Measurements from ENCODE around the gene XRCC1. TPM values are rescaled to one million over a fixed set of nuclear protein-coding genes. Genes with fewer than 3 reads are reported as not detected.

Gene XRCC1
- total RNA-seq, 1 experiment from 2014 or later: 37.4 TPM

- Histone ChIP-seq H3K4me3 (replicated peaks in 1 of 2; ENCODE audit: low read depth in 1 of 2, low read length in 2 of 2) (no peak overlapping the region), H3K27ac (ENCODE audit: low read depth, low read length) (no peak overlapping the region), H3K9me3 (ENCODE audit: control insufficient read depth in 1 of 2, insufficient read depth in 1 of 2, low read depth in 1 of 2, low read length in 2 of 2) (no peaks in the 10 kb centered on the region), H2AFZ (ENCODE audit: low read depth, low read length, poor library complexity, severe bottlenecking) (no peak overlapping the region), H4K20me1 (ENCODE audit: insufficient read depth) (no peaks in the 10 kb centered on the region), H3K79me2 (ENCODE audit: insufficient read depth, low read length) (no peaks in the 10 kb centered on the region), H3K9ac (ENCODE audit: low read length) (no peak overlapping the region), H3K4me2 (ENCODE audit: low read length) (no peak overlapping the region), H3K4me1 (ENCODE audit: control insufficient read depth in 1 of 2, insufficient read depth in 2 of 2, low read length in 2 of 2) (peaks cover 9 to 20% of the 10 kb centered on the region in 2 experiments; a peak in 3 of 4 replicates), H3K36me3 (ENCODE audit: control insufficient read depth in 1 of 2, insufficient read depth in 2 of 2, low read length in 2 of 2) (peaks cover 4 to 9% of the 10 kb centered on the region in 2 experiments; a peak in 3 of 4 replicates), H3K9me2 (ENCODE audit: insufficient read depth) (no peaks in the 10 kb centered on the region), H3K27me3 (ENCODE audit: insufficient read depth, low read length) (no peaks in the 10 kb centered on the region)
- BruUV-seq (replicated peaks): no TSS peak
- ChIA-PET POLR2A (no interaction called here), CTCF (no interaction called here), RAD21 (ENCODE audit: low non-redundant PET in 1 of 2, low total read pairs in 2 of 2, uncharacterized antibody in 2 of 2, unreplicated experiment in 2 of 2) (no interaction called here)
- intact Hi-C loops (cut with micrococcal nuclease): no loop called here
- TF ChIP-seq EZH2phosphoT487 (IDR thresholded peaks at IDR 0.05; ENCODE audit: borderline replicate concordance) (no peak), CBX3 (IDR thresholded peaks at IDR 0.05; ENCODE audit: low read depth) (no peak), TCF7L2 (IDR thresholded peaks at IDR 0.05; ENCODE audit: borderline replicate concordance, extremely low read depth, insufficient read depth, insufficient read length) (no peak), CEBPB (IDR thresholded peaks at IDR 0.05; ENCODE audit: low read depth) (no peak), JUND (IDR thresholded peaks at IDR 0.05) (no peak), ZNF274 (IDR thresholded peaks at IDR 0.05; ENCODE audit: low read depth, low read length) (no peak), EZH2 (IDR thresholded peaks at IDR 0.05) (no peak), RAD21 (IDR thresholded peaks at IDR 0.05; ENCODE audit: low read depth) (no peak), SIN3A (IDR thresholded peaks at IDR 0.05; ENCODE audit: low read depth) (no peak), EGR1 (IDR thresholded peaks at IDR 0.05; ENCODE audit: low read depth) (no peak), SRF (IDR thresholded peaks at IDR 0.05; ENCODE audit: low read depth) (no peak), ATF3 (IDR thresholded peaks at IDR 0.05) (no peak)
- ATAC-seq: no peak
- no peak for DNase-seq (ENCODE audit: low read depth, low spot score)
Observed at GRCh38 chr19:43506629-43507028, 68.7 kb downstream of the XRCC1 start.

- ATAC-seq: no peak
- CTCF ChIA-PET: interaction anchor here (2.8 kb wide), 1 partner anchor 59 kb away, joined by 20 read pairs; no protein-coding TSS in a partner anchor
- RAD21 ChIA-PET (ENCODE audit: low non-redundant PET in 1 of 2, low total read pairs in 2 of 2, uncharacterized antibody in 2 of 2, unreplicated experiment in 2 of 2): no interaction called here
- Histone ChIP-seq H3K9me2 (ENCODE audit: insufficient read depth) (no peaks in the 10 kb centered on the region), H3K9ac (ENCODE audit: low read length) (no peak overlapping the region), H3K9me3 (ENCODE audit: control insufficient read depth in 1 of 2, insufficient read depth in 1 of 2, low read depth in 1 of 2, low read length in 2 of 2) (no peaks in the 10 kb centered on the region), H3K27ac (ENCODE audit: low read depth, low read length) (no peak overlapping the region), H3K4me1 (ENCODE audit: control insufficient read depth in 1 of 2, insufficient read depth in 2 of 2, low read length in 2 of 2) (peaks cover 9 to 20% of the 10 kb centered on the region in 2 experiments; a peak in 3 of 4 replicates), H3K4me2 (ENCODE audit: low read length) (no peak overlapping the region), H3K27me3 (ENCODE audit: insufficient read depth, low read length) (no peaks in the 10 kb centered on the region), H3K79me2 (ENCODE audit: insufficient read depth, low read length) (no peaks in the 10 kb centered on the region), H3K4me3 (replicated peaks in 1 of 2; ENCODE audit: low read depth in 1 of 2, low read length in 2 of 2) (no peak overlapping the region), H2AFZ (ENCODE audit: low read depth, low read length, poor library complexity, severe bottlenecking) (no peak overlapping the region), H4K20me1 (ENCODE audit: insufficient read depth) (no peaks in the 10 kb centered on the region), H3K36me3 (ENCODE audit: control insufficient read depth in 1 of 2, insufficient read depth in 2 of 2, low read length in 2 of 2) (peaks cover 4 to 9% of the 10 kb centered on the region in 2 experiments; a peak in 3 of 4 replicates)
- no TSS peak for BruUV-seq (replicated peaks)
- POLR2A ChIA-PET: no interaction called here
- no peak for TF ChIP-seq ZNF274 (IDR thresholded peaks at IDR 0.05; ENCODE audit: low read depth, low read length)
- no peak for TF ChIP-seq REST (IDR thresholded peaks at IDR 0.05; ENCODE audit: low read depth)
- no peak for TF ChIP-seq EGR1 (IDR thresholded peaks at IDR 0.05; ENCODE audit: low read depth)
- no peak for TF ChIP-seq CTCF (IDR thresholded peaks at IDR 0.05 in 2 of 3, conservative IDR thresholded peaks at IDR 0.05 in 1 of 3; ENCODE audit: borderline replicate concordance in 1 of 3, insufficient read depth in 1 of 3, low read depth in 2 of 3, low read length in 2 of 3)
- no peak for TF ChIP-seq FOSL1 (IDR thresholded peaks at IDR 0.05; ENCODE audit: low read depth)
- no peak for TF ChIP-seq POLR2AphosphoS5 (IDR thresholded peaks at IDR 0.05; ENCODE audit: low read depth, low read length)
- no peak for DNase-seq (ENCODE audit: low read depth, low spot score)
- intact Hi-C loops (cut with micrococcal nuclease): no loop called here
Observed at GRCh38 chr19:43505941-43506340, 69.4 kb downstream of the XRCC1 start.

Data from HCT116 (cell line).